Dendritic cell treated with granulocyte-macrophage colony-stimulating factor and Interleukin-4, amounts not matched to agents 40 ng/mL and 50 ng/mL, for 4 days (primary cell): ENCODE measurements around the gene COL24A1.

Experiments used
- H3K27ac Mint-ChIP-seq: one replicate; pipeline ENCODE4 v1.8.0; 2022; ENCODE audit warnings: mild to moderate bottlenecking, mixed read lengths
- H3K27me3 Mint-ChIP-seq: one replicate; pipeline ENCODE4 v1.8.0; 2022; ENCODE audit warnings: mild to moderate bottlenecking, mixed read lengths
- H3K36me3 Mint-ChIP-seq: one replicate; pipeline ENCODE4 v1.8.0; 2022; ENCODE audit warnings: low read depth, mixed read lengths
- H3K4me1 Mint-ChIP-seq: one replicate; pipeline ENCODE4 v1.8.0; 2022; ENCODE audit warnings: low read depth, mixed read lengths
- H3K4me3 Mint-ChIP-seq: one replicate; pipeline ENCODE4 v1.8.0; 2022; ENCODE audit warnings: mild to moderate bottlenecking, moderate library complexity, mixed read lengths
- H3K9me3 Mint-ChIP-seq: one replicate; pipeline ENCODE4 v1.8.0; 2022; ENCODE audit warnings: mixed read lengths
- intact Hi-C: fragments of 100-400 bp; cut with micrococcal nuclease; formaldehyde crosslinking; loops from one replicate; pipeline ENCODE4 v1.15.0; 2022

COL24A1 gene

DNA sequence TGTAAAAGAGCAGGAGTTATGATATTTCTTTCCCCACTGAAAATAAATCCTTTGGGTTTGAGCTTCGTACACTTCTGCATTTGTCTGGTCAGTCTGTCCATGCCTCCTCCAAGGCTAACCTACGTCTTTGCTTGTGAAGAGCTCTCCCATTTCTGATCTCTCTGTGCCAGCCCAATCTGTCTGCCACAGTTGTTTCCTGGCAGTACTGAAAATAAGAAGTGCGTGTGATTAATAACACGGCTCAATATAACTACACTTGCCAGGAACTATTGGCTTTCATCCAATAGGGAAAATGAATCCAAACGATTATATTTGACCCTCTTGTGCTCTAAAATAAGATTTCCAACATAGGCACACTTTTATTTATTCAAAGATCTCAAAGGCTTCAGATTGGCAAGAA lies 19.2 kb upstream of the COL24A1 start:
- Mint-ChIP-seq H3K9me3 (no peaks in the 10 kb centered on the region), H3K27me3 (no peaks in the 10 kb centered on the region), H3K4me1 (peaks cover 9% of the 10 kb centered on the region), H3K36me3 (no peaks in the 10 kb centered on the region), H3K27ac (no peak overlapping the region), H3K4me3 (no peak overlapping the region)
- intact Hi-C loops, result no loop called here

DNA sequence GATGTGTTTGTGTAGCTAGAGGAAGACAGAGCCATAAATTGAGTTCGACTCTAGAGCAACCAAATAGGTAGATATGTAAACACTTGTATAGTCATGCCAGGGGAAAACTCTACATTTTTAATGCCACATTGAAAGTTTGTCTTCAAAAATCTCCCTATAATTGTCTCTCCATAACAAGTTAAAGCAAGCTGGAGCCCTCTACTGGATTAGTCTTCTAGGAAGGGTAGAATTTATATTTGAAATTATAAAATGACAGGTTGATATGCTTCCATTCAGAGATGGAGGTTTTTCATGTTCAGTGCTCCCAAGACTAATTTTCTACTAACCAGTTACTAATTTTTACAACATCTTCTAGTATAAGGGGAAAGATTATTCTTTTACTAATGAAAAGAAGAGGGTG lies 13.1 kb upstream of the COL24A1 start:
- intact Hi-C loops, result no loop called here
- Mint-ChIP-seq H3K9me3 (peaks cover 34% of the 10 kb centered on the region), H3K4me1 (no peaks in the 10 kb centered on the region), H3K4me3 (no peak overlapping the region), H3K27ac (no peak overlapping the region), H3K27me3 (no peaks in the 10 kb centered on the region), H3K36me3 (no peaks in the 10 kb centered on the region)

DNA sequence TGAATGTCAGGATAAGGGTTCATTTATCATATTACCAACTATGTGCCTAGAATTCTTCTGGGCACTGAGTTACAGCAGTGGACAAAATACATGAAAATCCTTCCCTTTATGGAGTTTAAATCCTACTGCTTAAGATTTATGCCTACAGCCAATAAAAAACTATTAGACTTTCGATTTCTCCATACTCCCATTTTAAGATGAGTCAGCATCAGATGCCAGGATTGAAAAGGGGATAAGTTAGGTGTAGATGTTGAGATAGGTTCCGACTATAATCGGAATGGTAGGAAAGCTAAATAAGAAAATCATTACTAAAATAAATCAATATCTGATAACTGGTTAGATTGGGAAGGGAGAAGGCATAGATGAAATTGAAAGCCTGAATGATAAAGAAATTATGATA lies 3.2 kb upstream of the COL24A1 start:
- Mint-ChIP-seq H3K4me1 (peaks cover 39% of the 10 kb centered on the region), H3K27ac (no peak overlapping the region), H3K36me3 (no peaks in the 10 kb centered on the region), H3K9me3 (peaks cover 2% of the 10 kb centered on the region), H3K4me3 (no peak overlapping the region), H3K27me3 (peaks cover 24% of the 10 kb centered on the region)
- intact Hi-C loops, result loop anchor here (5.0 kb wide), 1 partner anchor 198 kb away; no protein-coding TSS in a partner anchor

DNA sequence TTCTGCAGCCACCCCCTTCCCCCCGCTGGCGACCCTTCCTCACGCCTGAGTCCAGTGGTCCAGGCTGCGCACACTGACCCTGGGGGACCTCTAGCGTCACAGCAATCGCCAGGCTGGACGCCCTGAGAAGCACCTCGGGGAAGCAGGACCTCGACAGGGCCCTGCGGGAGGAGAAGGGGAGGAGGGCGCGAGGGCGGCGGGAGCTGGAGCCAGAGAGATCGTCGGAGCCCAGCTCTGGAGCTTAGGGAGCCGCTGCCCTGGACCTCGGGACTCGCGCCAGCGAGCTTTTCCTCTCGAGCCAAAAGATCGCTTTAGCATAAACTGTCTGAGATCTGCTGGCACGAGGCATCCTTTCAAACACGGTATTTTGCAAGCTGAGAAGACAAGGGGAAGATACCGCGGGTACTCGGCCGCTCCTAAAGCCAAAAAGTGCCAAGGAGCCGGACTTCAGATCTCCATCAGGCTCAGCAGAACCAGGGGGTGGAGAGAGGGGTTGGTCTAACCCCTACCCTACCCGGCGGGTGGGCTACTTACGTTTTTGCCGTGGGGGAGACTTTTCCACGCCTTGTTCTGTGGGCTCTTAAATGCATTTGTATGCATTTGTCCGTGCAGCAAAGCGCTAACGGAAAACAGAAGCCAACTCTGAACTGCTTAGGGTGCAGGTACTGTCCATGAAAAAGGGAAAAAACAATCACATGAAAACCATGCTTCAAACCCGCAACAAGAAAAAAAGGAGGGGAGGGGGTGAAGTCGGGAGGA lies 586 bp downstream of the COL24A1 start:
- H3K4me1 Mint-ChIP-seq, result peaks cover 46% of the 10 kb centered on the region
- peaks cover 30% of the 10 kb centered on the region for H3K27me3 Mint-ChIP-seq
- peak overlapping the region; percentile 71 for H3K4me3 Mint-ChIP-seq
- H3K27ac Mint-ChIP-seq, result peak overlapping the region; percentile 63
- no peaks in the 10 kb centered on the region for H3K36me3 Mint-ChIP-seq
- intact Hi-C loops, result loop anchor here (5.0 kb wide), 1 partner anchor 201 kb away; no protein-coding TSS in a partner anchor
- H3K9me3 Mint-ChIP-seq, result no peaks in the 10 kb centered on the region

DNA sequence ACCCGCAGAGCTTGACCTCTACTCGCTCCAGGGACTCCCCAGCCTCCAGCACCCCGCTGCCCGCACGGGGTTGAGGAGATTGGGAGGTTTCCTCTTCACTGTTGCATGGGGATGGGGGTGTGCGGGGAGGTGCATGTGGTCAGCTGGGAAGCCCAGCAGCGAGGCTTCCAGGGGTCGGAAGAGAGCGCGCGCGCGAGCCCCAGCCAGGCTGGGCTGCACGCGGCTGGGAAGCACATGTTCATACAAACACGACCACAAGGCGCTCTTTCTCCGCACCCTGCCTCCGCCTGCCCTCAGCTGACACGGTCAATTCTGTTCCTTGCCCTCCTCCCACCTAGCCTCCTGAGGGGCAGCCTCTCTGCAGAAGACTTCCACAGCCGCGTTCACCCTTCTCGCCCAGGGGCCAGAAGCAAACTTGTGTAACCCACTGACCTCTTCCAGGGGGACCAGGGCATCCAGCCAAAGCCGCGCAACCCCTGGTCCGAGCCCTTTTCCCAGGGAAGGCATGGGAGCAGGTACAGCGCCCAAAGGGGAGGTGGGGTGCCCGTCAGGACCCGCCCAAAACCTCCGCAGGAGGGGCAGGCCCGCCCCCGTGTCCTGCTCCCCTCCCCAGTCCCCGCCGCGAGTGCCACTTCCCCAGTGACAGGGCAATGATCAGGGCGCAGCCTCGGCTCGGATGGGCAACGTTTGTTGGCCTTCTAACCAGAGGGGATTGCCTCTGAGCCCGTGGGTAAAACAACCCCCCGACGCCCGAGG lies 1.3 kb downstream of the COL24A1 start:
- no peaks in the 10 kb centered on the region for H3K36me3 Mint-ChIP-seq
- peaks cover 46% of the 10 kb centered on the region for H3K4me1 Mint-ChIP-seq
- H3K9me3 Mint-ChIP-seq, result no peaks in the 10 kb centered on the region
- intact Hi-C loops, result loop anchor here (5.0 kb wide), 1 partner anchor 202 kb away; no protein-coding TSS in a partner anchor
- H3K27ac Mint-ChIP-seq, result peak overlapping the region; percentile 63
- H3K4me3 Mint-ChIP-seq, result peak overlapping the region; percentile 71
- H3K27me3 Mint-ChIP-seq, result peaks cover 30% of the 10 kb centered on the region

DNA sequence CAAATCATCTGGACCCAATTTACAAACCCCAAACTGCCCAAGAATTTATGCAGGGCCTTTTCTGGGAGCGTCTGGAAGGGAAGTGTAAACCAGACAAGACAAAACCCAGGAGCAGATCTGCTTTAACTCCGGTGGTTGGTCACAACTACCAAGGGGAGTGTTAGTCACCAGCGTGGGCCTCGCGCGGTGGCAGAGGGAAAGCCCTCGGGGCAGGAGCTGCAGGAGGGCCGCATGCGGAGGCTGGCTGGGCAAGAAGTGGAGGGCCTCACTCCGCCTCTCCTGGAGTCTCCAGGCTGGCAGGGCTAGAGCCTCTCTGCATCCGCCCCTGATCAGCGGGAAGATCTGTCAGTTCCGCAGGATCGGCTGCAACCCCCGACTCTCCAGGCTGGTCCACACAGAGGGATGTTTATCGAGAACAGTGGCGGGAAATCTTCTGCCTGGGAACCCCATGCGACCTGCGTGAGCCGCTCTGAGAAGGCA lies 2.0 kb downstream of the COL24A1 start:
- Mint-ChIP-seq H3K9me3 (no peaks in the 10 kb centered on the region), H3K4me1 (peaks cover 46% of the 10 kb centered on the region), H3K36me3 (no peaks in the 10 kb centered on the region)

DNA sequence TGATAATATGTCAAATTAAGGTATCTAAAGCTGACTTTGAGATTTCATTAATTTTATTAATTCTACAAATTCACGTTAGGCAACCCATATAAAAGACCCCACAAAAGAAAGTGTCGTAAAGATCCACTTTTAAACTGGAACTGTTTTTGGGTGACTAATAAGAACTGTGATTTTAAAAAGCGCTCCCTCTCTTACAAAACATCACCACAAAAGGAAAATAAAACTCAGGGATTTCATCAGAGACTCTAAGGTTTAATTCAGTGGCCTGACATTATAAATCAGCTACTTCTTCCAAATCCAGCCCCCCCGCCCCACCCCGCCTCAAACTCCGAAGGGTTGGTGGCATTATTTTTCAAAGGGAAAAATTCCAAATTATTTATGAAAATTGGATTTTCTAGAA lies 2.7 kb downstream of the COL24A1 start:
- no peaks in the 10 kb centered on the region for H3K9me3 Mint-ChIP-seq
- no peak overlapping the region for H3K4me3 Mint-ChIP-seq
- H3K36me3 Mint-ChIP-seq, result no peaks in the 10 kb centered on the region
- intact Hi-C loops, result no loop called here
- peaks cover 42% of the 10 kb centered on the region for H3K4me1 Mint-ChIP-seq
- H3K27me3 Mint-ChIP-seq, result peaks cover 30% of the 10 kb centered on the region
- no peak overlapping the region for H3K27ac Mint-ChIP-seq

More for the DNA sequence above, 2.0 kb downstream of the COL24A1 start:
- Mint-ChIP-seq H3K27ac (peak overlapping the region; percentile 63), H3K4me3 (peak overlapping the region; percentile 27), H3K27me3 (peaks cover 30% of the 10 kb centered on the region)
- intact Hi-C loops, result loop anchor here (5.0 kb wide), 1 partner anchor 203 kb away; no protein-coding TSS in a partner anchor

DNA sequence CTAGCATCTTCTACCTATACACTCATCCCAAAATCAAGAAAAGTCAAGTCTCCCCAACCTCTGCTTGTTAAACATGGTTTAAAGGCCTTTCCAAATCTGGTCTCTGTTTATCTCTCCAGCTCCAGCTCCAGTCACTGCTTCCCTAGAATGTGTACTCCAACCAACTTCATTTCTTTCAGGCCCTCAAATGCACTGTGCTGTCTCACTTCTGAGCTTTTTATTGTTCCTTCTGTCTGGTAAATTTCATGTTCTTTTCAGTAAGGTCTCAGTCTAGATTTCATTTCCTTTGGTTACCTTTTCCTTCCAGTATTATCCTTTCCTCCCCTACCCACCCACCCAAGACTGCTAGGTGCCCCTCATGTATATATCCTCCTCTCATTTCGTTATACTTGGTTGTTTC lies 3.7 kb downstream of the COL24A1 start:
- H3K27ac Mint-ChIP-seq, result no peak overlapping the region
- intact Hi-C loops, result no loop called here
- H3K4me1 Mint-ChIP-seq, result peaks cover 37% of the 10 kb centered on the region
- H3K27me3 Mint-ChIP-seq, result peaks cover 30% of the 10 kb centered on the region
- H3K36me3 Mint-ChIP-seq, result no peaks in the 10 kb centered on the region
- H3K9me3 Mint-ChIP-seq, result no peaks in the 10 kb centered on the region
- H3K4me3 Mint-ChIP-seq, result no peak overlapping the region

DNA sequence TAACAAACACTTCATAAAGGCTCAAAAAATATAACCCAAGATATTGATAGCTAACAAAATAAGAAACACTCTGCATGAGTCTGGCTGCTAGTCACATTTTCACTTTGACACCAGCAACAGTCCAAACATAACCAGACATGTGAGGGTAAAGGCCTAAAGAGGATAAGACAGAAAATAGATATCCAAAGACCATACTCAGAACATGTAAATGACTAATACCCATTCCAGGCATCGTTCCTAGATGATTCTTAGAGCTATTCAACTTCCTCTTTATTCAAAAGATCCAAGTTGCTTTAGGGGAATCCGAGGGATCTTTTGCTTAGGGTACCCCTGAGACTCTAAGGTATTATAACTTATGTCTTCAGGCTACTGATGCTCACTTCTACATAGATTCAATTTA lies 5.1 kb downstream of the COL24A1 start:
- Mint-ChIP-seq H3K4me3 (no peak overlapping the region), H3K27ac (no peak overlapping the region), H3K27me3 (peaks cover 20% of the 10 kb centered on the region), H3K36me3 (no peaks in the 10 kb centered on the region), H3K9me3 (no peaks in the 10 kb centered on the region), H3K4me1 (peaks cover 23% of the 10 kb centered on the region)
- intact Hi-C loops, result no loop called here

DNA sequence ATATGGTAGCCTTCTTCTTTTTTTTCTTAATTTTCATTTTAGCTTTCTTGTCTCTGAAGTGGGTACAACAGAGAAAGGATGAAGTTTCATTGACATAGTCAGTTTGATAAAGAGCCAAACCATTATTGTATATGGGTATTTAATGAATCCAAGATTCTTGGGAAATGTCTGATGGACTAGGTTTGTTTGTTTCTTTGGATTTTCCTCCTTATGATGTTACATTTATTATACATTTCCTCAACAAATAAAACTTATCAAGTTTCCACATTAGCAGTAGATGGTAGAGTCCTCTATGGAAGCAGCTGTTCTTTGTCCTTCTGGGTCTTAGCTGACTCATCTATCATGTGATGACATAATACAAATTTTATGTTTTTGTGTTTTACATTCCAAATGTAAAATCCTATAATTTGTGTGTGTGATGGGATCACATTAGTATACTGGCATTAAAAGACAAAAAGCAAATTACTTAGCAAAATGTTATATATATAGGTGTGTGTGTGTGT lies 6.0 kb downstream of the COL24A1 start:
- no peaks in the 10 kb centered on the region for H3K9me3 Mint-ChIP-seq
- peaks cover 13% of the 10 kb centered on the region for H3K27me3 Mint-ChIP-seq
- peaks cover 15% of the 10 kb centered on the region for H3K4me1 Mint-ChIP-seq
- intact Hi-C loops, result no loop called here
- H3K27ac Mint-ChIP-seq, result no peak overlapping the region
- H3K36me3 Mint-ChIP-seq, result no peaks in the 10 kb centered on the region
- no peak overlapping the region for H3K4me3 Mint-ChIP-seq

DNA sequence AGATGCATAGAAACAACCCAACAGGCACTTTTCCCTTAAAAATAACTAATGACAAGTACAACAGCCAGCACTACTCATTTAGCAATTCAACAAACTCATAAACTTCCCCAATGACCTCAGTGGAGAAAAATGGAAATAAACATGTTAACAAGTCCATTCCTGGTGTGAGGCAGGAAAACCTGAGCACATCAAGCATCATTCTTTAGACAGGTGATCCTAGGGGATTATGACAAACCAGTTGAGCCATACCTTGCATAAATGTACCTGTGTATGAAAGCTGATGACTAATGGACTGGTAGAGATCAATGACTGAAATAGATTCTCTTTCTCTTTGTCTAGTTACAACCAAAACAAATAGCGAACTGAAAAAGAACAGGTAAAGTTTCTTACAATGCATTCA lies 7.0 kb downstream of the COL24A1 start:
- Mint-ChIP-seq H3K27me3 (peaks cover 4% of the 10 kb centered on the region), H3K4me3 (no peak overlapping the region), H3K9me3 (no peaks in the 10 kb centered on the region), H3K4me1 (peaks cover 5% of the 10 kb centered on the region), H3K36me3 (no peaks in the 10 kb centered on the region), H3K27ac (no peak overlapping the region)
- intact Hi-C loops, result no loop called here

DNA sequence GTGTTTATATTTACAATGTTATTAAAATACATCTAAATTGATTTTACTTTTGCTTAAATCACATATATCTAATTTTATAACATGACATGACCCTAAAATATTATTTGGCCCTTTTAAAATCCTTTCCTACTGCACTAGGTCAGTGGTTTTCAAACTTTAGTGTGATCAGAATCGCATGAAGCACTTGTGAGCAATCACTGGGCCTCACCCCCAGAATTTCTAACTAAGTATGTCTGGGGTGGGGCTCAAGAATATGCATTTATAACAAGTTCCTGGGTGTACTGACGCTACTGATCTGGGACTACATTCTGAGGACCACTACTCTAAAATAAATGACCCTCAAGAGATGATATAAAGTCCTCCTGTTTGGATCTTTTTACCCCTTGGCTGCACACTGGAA lies 8.8 kb downstream of the COL24A1 start:
- no peaks in the 10 kb centered on the region for H3K27me3 Mint-ChIP-seq
- intact Hi-C loops, result no loop called here
- H3K4me3 Mint-ChIP-seq, result no peak overlapping the region
- no peaks in the 10 kb centered on the region for H3K9me3 Mint-ChIP-seq
- H3K27ac Mint-ChIP-seq, result no peak overlapping the region
- H3K4me1 Mint-ChIP-seq, result peaks cover 5% of the 10 kb centered on the region
- H3K36me3 Mint-ChIP-seq, result no peaks in the 10 kb centered on the region

DNA sequence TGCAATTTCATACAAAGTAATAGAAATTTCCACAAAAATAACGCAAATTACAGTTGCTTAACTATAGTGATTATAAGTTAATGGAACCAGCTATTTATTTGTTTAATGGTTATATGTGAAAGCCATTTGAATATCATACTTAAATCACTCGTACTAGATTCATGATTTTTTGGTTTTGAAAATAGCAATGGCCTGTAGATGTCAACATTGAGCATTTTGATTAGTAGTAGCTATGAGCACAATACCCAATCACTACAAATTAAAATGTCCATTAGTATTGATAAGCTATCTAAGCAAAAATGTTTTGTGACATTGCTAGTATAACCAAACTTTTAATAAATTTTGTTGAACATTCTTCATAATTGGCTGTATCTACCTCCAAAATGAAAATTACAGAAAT lies 10.0 kb downstream of the COL24A1 start:
- H3K27me3 Mint-ChIP-seq, result no peaks in the 10 kb centered on the region
- intact Hi-C loops, result no loop called here
- H3K4me1 Mint-ChIP-seq, result peaks cover 5% of the 10 kb centered on the region

DNA sequence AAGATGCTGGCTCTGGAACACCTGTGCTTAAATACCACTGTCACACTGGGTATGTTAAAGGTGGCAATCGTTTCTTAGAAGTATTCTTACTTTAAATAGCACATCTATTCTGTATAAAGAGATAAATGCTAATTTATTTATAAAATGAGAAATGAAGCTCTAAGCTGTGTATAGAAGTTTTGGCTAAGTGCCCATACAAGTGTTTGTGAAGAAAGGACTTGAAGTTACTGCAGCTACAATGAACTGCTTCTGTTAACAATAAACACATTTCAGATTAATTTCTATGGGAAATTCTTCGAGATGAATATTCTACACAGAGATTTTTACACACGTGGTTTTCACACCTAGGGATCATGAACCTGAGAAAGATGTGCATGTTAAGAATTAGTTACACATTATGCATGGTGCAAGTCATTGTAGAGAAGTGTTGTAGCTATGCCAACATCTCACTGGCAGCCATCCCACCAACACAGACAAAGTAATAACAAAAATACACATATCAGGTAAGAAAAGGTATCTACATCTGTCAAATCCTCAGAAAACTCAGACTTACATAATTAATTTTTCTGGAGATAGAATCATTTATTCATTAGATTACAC lies 16.2 kb downstream of the COL24A1 start:
- no peaks in the 10 kb centered on the region for H3K36me3 Mint-ChIP-seq
- no peaks in the 10 kb centered on the region for H3K27me3 Mint-ChIP-seq
- H3K27ac Mint-ChIP-seq, result no peak overlapping the region
- peaks cover 23% of the 10 kb centered on the region for H3K4me1 Mint-ChIP-seq
- no peaks in the 10 kb centered on the region for H3K9me3 Mint-ChIP-seq
- intact Hi-C loops, result no loop called here
- H3K4me3 Mint-ChIP-seq, result no peak overlapping the region

More for the DNA sequence above, 10.0 kb downstream of the COL24A1 start:
- H3K27ac Mint-ChIP-seq, result no peak overlapping the region
- no peak overlapping the region for H3K4me3 Mint-ChIP-seq
- H3K9me3 Mint-ChIP-seq, result no peaks in the 10 kb centered on the region
- no peaks in the 10 kb centered on the region for H3K36me3 Mint-ChIP-seq
